ENCODE data around the gene SLC25A45.

DNA sequence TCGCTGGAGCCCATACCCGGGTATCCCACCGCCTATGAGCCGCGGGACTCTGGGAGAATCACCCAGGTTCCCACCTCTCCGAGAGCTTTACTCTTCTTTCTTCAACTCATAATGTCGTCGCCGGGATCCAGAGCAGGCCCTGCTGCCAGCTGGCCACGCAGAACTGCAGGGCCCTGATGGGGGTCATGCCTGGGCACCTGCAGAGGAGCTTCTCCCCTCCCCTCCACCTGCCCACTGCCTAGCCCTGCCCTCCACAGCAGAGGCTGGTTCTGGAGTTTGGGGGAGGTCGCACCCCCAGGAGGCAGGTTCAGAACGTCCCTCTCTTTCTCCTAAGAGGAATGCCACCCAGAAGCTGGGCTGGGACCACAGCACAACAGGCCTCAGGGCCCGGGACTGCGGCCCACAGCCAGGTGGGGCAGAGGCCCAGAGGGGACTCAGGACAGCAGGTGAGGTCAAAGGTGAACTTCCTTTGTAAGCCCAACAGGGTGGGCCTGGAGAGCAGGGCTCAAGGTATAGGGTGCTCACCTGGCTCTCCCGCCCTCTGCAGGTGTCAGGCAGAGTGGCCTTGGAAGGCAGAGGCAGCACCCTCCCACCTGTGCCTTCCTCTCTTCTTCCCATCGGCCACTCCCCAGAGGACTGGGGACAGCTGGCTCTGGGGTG lies 1.9 kb downstream of the SLC25A45 start:
- TF ChIP-seq, protein P1, sequence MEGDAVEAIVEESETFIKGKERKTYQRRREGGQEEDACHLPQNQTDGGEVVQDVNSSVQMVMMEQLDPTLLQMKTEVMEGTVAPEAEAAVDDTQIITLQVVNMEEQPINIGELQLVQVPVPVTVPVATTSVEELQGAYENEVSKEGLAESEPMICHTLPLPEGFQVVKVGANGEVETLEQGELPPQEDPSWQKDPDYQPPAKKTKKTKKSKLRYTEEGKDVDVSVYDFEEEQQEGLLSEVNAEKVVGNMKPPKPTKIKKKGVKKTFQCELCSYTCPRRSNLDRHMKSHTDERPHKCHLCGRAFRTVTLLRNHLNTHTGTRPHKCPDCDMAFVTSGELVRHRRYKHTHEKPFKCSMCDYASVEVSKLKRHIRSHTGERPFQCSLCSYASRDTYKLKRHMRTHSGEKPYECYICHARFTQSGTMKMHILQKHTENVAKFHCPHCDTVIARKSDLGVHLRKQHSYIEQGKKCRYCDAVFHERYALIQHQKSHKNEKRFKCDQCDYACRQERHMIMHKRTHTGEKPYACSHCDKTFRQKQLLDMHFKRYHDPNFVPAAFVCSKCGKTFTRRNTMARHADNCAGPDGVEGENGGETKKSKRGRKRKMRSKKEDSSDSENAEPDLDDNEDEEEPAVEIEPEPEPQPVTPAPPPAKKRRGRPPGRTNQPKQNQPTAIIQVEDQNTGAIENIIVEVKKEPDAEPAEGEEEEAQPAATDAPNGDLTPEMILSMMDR (IDR thresholded peaks at IDR 0.05), result no peak
- TF ChIP-seq POLR2A (IDR thresholded peaks at IDR 0.05), result no peak

Data from uterus (tissue), 2 donors.